ENCODE data around the gene GPR152.
A peak's percentile ranks its signal among the peaks of the same experiment; 100 is the strongest.
"Not testable (repeated sequence)": the region's sequence is repeated elsewhere in the genome, so short reads cannot be mapped to it uniquely, and the experiment has no call there.

Gene GPR152

DNA sequence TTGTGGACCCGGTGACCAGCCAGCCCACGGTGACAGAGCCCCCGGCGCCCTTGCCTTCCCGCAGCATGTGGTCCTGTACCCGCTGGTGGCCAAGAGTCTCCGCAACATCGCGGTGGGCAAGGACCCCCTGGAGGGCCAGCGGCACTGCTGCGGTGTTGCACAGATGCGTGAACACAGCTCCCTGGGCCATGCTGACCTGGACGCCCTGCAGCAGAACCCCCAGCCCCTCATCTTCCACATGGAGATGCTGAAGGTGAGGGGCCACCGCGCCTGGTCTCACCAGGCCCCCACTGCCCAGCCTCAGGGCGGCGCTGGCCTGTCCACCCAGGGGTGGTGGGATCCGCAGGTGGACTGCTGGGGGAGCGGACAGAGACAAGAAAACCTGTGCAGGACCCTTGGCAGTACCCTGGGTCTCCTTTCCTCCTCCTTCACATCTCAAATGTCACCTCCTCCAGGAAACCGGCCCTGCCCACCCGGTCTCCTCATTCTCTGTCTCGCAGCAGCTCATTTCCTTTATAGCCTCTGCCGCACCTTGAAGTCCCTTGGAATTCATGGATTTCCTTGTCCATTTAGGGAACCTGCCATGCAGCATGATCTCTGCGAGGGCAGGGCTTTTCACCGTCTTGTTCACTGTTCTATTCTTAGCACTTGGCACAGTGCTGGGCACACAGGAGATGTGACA is 36.8 kb upstream of the GPR152 start:
- DNase-seq: no peak

DNA sequence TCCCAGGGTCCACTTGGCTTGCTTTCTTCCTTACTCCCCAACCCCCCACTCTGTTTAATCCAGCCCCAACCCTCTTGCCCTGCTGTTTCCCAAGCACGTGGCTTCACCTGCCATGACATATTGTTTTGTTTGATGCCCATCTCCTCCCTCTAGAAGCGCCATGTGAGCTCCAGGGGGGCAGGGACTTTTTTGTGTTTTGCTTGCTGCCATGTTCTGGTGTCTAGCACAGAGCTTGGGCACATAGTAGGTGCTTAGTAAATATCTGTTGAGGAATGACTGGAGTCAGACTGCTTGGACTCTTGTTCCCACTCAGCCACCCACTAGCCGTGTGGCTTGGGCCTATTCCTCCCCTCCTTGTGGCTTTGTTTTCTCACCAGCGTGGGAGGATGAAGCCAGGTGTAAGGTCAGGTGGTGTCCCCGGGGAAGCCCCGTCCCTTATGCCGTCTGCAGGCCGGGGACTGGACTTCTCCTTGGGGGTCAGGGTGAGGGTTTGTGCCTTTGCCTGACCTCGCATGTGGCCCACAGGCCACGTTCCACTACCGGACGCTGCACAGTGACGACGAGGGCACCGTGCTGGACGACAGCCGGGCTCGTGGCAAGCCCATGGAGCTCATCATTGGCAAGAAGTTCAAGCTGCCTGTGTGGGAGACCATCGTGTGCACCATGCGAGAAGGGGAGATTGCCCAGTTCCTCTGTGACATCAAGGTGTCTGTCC is 34.1 kb upstream of the GPR152 start:
- DNase-seq: no peak

DNA sequence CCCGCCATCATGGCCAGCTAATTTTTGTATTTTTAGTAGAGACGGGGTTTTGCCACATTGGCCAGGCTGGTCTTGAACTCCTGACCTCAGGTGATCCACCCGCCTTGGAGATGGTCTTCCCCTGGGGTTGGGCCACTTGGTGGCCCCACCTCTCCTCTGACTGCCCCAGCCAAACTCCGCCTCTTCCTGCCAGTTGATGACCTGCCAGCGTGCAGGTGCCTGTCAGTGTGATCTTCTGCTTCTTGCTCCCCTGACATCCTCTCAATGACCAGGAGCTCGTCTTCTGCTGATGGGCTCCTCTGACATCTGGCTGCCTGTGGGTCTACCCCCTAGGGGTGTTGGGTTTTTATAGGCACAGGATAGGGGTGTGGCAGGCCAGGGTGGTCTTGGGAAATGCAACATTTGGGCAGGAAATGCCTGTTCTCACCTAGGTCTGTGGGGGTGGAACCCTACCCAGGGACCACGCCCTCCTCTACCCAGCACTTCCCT is 33.4 kb upstream of the GPR152 start:
- DNase-seq: not testable (repeated sequence)

- DNase-seq: peak; percentile 60 to 68
Measured at GRCh38 chr11:67484847-67485311, 32.4 kb upstream of the GPR152 start.

DNA sequence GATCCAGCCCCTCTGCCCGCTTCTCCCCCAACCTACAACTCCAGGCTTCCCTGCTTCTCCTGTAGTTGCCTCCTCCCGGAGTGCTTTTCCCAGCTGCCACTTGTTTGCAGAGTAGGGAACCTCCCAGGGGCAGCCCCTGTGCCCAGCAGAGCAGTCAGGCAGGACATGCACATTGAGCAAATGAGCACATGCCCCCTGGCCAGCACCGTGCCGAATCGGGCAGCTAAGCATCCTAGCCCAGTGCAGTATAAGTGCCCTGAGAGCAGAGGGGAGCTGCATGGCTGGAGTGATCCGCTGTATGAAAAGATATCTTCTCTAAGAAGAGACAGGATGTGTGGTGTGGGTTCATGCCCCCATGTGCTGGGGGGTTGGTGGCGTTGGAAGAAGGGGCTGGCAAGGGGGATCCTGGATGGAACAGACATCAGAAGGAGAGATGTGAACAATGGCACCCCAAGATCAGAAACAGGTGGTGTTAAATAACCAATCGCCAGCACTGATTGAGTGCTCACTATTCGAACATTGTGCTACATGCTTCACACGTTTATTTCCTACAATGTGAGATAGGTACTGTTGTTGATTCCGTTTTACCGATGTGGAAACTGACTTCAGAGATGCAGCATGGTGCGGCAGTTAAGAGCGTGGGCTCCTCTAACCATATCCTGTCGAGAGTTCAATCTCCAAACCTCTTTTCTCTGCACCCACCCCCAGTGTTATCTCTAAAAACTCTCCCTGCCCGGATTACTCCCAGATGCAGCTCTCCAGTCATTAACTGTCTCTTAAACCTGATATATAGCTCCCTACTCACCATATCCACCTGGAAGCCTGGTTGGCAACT is 31.5 kb upstream of the GPR152 start:
- DNase-seq: no peak

DNA sequence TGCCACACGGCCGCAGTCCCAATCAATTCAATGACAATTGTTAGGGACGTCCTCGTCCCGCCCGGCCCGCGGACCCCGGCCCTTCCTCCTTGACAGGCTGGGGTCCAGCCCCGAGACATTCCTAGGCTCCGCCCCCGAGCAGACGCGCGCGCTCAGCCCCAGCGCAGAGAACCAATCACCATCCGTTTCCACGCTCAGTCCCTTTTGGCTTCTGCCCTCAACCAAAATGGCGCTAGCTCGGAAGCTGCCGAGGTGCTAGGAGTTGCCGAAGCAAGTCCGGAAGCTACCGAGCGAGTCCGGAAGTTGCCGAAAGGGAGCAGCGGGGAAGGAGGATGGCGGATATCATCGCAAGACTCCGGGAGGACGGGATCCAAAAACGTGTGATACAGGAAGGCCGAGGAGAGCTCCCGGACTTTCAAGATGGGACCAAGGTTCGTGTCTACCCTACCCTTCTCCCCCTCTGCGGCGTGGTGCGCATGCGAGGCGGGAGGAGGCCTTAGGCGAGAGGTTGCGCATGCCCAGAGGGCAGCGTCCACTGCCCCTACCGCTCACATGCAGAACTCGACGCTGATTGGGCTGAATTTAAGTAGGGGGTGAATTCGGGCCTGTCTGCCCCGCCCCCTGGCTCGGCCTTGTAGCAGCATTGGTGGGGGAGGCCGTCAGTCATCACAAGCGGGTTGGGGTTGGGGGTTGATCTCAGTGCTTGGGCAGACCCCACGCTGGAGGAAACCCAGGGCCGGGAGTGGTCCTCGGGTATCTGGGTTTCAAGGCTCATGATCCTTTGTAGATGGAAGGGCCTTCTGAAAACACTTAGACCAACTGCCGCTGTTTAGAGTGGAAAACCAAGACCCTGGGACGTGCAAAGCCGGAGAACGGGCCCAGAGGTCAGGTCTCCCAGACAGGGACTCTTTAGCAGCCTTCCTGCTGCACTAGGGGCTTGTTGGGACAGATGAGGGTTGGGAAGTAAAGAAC is 30.6 kb upstream of the GPR152 start, which contains the start of gene AIP:
Gene AIP, plus strand, starts transcription at position 200 of the 972 bp plus-strand sequence. Its CDS starts 133 bp downstream, at position 333.
- peak; percentile 99 for DNase-seq

GRCh38 chr11:67482275-67482826 is 29.8 kb upstream of the GPR152 start:
- DNase-seq: peak in 1 of 2 donors; percentile 77

DNA sequence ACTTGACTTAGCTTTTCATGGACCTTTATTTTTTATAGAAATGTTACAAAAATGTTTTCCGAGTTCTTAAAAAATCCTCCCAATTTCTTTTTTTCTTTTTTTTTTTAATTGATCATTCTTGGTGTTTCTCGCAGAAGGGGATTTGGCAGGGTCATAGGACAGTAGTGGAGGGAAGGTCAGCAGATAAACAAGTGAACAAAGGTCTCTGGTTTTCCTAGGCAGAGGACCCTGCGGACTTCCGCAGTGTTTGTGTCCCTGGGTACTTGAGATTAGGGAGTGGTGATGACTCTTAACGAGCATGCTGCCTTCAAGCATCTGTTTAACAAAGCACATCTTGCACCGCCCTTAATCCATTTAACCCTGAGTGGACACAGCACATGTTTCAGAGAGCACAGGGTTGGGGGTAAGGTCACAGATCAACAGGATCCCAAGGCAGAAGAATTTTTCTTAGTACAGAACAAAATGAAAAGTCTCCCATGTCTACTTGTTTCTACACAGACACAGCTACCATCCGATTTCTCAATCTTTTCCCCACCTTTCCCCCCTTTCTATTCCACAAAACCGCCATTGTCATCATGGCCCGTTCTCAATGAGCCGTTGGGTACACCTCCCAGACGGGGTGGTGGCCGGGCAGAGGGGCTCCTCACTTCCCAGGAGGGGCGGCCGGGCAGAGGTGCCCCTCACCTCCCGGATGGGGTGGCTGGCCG is 25.0 kb upstream of the GPR152 start:
- not testable (repeated sequence) for DNase-seq

DNA sequence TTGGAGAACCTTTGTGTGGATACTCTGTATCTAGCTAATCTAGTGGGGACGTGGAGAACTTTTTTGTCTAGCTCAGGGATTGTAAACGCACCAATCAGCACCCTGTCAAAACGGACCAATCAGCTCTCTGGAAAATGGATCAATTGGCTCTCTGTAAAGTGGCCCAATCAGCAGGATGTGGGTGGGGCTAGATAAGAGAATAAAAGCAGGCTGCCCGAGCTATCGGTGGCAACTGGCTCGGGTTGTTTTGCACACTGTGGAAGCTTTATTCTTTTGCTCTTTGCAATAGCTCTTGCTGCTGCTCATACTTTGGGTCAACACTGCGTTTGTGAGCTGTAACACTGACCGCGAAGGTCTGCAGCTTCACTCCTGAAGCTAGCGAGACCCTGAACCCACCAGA is 24.2 kb upstream of the GPR152 start:
- not testable (repeated sequence) for DNase-seq

DNA sequence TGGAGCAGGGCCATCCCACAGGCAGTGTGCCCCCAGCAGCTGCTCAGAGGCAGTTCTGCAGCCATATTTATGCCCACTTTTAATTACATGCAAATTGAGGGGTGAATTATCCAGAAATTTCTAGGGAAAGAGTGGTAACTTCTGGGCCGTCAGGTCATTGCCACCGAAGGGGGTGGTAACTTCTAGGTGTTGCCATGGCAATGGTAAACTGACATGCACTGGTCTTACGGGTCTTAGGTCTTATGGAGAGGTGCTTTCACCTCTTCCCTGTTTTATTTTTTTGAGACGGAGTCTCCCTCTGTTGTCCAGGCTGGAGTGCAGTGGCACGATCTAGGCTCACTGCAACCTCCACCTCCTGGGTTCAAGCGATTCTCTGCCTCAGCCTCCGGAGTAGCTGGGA is 20.4 kb upstream of the GPR152 start:
- DNase-seq: no peak

DNA sequence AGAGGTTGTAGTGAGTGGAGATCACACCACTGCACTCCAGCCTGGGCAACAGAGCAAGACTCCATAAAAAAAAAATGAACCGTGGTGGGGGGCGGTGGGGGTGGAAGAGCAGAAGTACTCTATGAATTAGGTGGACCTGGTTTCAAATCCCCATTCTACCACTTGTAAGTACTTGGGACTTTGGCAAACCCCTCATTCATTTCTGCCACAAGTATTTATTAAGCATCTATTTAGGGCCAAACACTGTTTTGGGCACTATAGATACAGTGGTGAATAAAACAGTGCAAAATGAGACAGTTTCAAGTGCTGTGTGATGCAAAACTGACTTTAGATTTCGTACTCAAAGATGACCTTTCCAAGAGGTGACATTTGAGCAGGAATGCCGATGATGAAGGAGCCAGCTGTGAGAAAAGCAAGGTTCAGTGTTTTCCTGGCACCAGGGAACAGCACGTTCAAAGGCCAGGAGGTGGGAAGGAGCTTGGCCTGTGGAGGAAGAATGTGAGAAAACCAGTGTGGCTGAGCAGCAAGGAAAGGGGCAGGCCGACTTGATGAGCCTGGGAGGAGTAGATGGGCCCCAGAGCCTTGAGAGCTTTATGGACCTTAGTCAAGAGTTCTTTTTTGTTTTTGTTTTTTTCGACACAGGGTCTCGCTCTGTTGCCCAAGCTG is 17.9 kb upstream of the GPR152 start:
- no peak for DNase-seq

- peak in 1 of 2 donors; percentile 3 for DNase-seq
Measured at GRCh38 chr11:67469508-67469811, 16.9 kb upstream of the GPR152 start.

- peak; percentile 91 to 96 for DNase-seq
Measured at GRCh38 chr11:67468759-67469507, 16.4 kb upstream of the GPR152 start, which contains the start of gene TMEM134. Gene TMEM134 (minus strand): TSS chr11:67469251. CDS start chr11:67469192, 59 bp downstream.

DNA sequence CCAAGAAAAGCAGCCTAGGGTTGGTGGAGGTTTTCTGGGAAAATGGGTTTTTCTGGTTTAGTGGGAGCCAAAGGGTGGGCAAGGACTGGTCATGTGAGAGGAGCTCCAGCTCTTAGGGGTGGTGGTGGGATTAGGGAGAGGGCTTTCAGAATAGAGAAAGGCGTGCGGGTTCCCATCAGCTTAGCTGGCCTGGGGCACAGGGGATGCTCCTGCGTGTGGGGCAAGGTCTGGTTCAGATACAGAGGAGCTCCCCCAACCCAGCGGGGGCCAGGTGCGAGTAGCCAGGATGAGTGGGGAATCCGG is 15.9 kb upstream of the GPR152 start:
- no peak for DNase-seq

- DNase-seq: no peak
Measured at GRCh38 chr11:67468056-67468455, 15.5 kb upstream of the GPR152 start.

GRCh38 chr11:67466962-67467771 is 14.6 kb upstream of the GPR152 start:
- no peak for DNase-seq

- no peak for DNase-seq
Measured at GRCh38 chr11:67466367-67466766, 13.8 kb upstream of the GPR152 start.

GRCh38 chr11:67465530-67465929 is 13.0 kb upstream of the GPR152 start:
- not testable (repeated sequence) for DNase-seq

GRCh38 chr11:67465189-67465510 is 12.6 kb upstream of the GPR152 start:
- no peak for DNase-seq

Measured in inflammatory macrophage (primary cell).